Measurements from ENCODE around the gene PTGES. TPM values are rescaled to one million over a fixed set of nuclear protein-coding genes. Genes with fewer than 3 reads are reported as not detected.
A peak's percentile ranks its signal among the peaks of the same experiment; 100 is the strongest.
"Not testable (repeated sequence)": the region's sequence is repeated elsewhere in the genome, so short reads cannot be mapped to it uniquely, and the experiment has no call there.

Gene PTGES
- total RNA-seq, 1 donor from 2014 or later = 23.3 TPM

DNA sequence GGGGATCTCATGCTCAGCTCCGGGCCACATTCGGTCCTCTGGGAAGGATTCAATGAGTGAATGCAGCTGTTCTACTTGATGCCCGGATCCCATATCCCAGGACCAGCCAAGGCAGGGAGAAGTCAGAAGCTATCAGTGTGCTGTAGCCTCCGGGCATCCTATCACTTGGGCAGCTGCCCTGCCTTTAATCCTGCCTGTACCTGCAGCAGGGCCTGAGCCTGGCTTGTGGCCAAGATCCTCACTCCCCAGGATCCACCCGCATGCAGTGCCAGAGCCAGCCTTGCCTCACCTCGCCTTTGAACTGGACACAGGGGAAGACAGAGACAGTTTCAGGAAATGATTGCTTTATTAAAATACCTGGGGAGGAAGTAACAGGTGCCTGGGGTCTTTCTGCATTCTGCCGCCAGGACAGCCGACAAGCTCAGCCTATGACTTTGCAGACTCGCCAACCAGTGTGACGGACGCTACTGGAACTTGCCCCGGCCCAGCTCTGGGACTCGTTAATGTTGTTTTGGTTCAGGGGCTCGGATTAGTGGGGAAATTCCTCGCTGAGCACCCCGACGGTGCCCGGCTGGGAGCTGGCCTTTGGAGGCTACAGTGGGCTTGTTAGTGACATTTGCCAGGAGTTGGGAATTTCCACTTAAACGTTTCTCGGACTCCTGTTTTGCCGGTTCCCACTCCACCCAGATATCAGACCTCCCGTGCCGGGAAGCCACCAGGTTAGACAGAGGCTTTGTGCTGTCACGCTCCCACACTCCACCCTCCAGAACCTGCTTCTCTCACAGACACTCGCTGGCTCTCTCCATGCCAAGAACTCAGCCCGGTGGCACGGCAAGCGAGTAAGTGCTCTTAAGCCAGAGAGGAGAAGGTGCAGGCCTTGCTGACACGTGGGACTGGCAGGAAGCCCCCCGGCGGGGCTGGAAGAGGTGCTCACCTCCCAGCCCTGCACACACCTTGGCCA lies 721 bp downstream of the PTGES start:
- DNase-seq (ENCODE audit: low spot score) (no peak), ATAC-seq (peak; percentile 37)
- intact Hi-C loops (cut with DNase I) = no loop called here

DNA sequence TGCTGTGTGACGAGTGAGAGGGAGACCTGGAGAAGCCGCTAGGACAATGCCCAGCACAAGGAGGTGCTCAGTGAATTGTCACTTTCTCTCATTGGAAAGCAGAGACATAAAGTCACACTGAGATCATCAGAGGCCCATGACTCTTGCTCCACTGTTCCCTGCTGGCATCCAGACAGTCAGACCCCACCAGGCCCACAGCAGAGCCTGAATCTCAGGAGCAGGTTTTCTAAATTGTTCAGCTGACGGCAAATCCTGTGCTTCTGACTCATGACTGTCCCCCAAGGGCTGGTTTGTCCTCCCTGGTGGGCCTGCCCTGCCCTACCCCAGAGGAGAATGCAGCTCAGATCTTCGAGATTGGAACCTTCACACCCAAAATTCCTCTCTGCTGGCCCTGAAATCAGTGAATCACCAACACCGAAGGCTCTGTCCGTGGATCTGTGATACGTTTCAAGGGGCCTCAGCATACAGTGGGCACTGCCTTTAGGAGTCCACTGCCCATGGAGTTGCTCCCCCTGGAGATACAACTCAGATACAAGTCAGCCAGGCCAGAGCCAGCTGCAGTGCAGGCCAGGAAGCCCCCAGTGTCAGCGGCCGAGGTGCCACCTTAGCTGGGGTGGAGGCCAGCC lies 2.7 kb downstream of the PTGES start:
- DNase-seq (ENCODE audit: low spot score) (no peak), ATAC-seq (peak; percentile 7)

DNA sequence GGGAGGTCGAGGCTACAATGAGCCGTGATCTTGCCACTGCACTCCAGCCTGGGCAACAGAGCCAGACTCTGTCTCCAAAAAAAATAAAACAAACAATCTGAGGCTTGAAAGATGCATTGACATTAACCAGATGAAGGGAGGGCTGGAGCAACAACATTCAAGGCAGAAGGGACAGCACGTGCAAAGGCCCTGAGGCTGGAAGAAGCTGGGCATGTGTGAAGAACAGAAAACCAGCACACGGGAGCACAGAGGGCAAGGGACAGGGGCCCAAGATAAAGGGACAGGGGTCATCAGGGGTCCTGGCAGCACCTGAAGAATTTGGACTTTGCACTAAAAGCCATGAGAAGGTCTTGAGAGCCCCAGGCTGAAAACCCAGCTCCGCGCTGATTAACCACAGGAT lies 3.3 kb downstream of the PTGES start:
- intact Hi-C loops (cut with DNase I) = no loop called here
- ATAC-seq (no peak), DNase-seq (ENCODE audit: low spot score) (no peak)

More for the DNA sequence above, 2.7 kb downstream of the PTGES start:
- intact Hi-C loops (cut with DNase I) = no loop called here

GRCh38 chr9:129749052-129749451 lies 3.8 kb downstream of the PTGES start:
- intact Hi-C loops (cut with DNase I); DNase-seq (ENCODE audit: low spot score); ATAC-seq: not testable (repeated sequence)

GRCh38 chr9:129748249-129748648 lies 4.6 kb downstream of the PTGES start:
- intact Hi-C loops (cut with DNase I) = no loop called here
- no peak for ATAC-seq
- no peak for DNase-seq (ENCODE audit: low spot score)

GRCh38 chr9:129746092-129746777 lies 6.6 kb downstream of the PTGES start:
- DNase-seq (ENCODE audit: low spot score) = no peak
- intact Hi-C loops (cut with DNase I) = no loop called here
- no peak for ATAC-seq

- DNase-seq (ENCODE audit: low spot score) (no peak), ATAC-seq (no peak)
- intact Hi-C loops (cut with DNase I) = no loop called here
These were observed 7.6 kb downstream of the PTGES start for GRCh38 chr9:129745200-129745599.

GRCh38 chr9:129740666-129741464 lies 12.0 kb downstream of the PTGES start:
- DNase-seq (ENCODE audit: low spot score) (no peak), ATAC-seq (no peak)
- intact Hi-C loops (cut with DNase I) = loop anchor here (5.0 kb wide), 1 partner anchor 41 kb away; no protein-coding TSS in a partner anchor

- ATAC-seq (no peak), DNase-seq (ENCODE audit: low spot score) (no peak)
- intact Hi-C loops (cut with DNase I) = loop anchor here (5.0 kb wide), 1 partner anchor 42 kb away; no protein-coding TSS in a partner anchor
These were observed 12.7 kb downstream of the PTGES start for GRCh38 chr9:129740174-129740573.

DNA sequence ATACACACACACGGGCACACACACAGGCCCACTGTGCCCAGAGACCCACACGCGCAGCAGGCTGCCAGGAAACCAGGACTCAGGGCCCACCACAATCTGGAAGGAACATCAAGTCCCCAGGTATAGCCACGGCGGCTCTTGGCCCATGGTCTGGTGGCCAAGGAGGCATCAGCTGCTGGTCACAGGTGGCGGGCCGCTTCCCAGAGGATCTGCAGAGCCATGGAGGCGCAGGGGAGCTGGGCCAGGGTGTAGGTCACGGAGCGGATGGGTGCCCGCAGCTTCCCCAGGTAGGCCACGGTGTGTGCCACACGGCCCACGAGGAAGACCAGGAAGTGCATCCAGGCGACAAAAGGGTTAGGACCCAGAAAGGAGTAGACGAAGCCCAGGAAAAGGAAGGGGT lies 13.4 kb downstream of the PTGES start:
- intact Hi-C loops (cut with DNase I) = no loop called here
- ATAC-seq (no peak), DNase-seq (ENCODE audit: low spot score) (no peak)

DNA sequence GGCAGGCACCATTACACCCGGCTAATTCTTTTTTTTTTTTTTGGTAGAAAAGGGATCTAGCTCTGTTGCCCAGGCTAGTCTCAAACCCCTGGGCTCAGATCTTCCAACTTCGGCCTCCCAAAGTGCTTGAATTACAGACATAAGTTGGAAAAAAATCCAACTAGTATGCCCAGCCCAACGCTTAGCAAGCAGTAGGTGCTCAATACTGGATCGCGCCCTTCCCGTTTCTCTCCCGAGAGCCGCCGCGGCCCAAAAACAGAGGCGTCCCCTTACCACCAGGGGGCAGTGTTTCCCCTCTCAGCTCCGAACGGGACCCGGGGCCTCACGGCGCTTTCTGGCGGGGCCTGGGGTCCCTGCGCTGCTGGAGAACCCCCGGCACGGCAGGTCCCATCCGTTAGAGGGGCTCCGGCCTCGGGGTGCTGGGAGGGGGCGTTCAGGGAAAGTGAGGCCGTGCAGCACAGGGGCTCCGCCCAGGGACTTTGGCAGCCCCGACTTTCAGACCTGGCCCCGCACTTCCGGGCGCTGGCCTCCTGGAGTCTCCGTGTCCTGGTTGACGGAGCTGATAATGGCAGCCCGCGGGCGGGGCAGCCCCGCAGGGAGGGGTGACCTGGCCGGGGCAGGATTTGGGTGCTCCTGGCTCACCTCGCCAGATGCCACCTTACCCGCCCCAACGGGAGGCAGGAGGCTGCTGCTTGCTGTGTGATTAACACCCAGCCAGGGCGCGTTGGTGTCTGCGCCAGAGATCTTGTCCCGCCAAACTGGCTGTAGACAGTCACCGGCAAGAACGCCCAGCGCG lies 15.2 kb downstream of the PTGES start:
- DNase-seq (ENCODE audit: low spot score) = peak; percentile 94
- peak; percentile 94 for ATAC-seq
- intact Hi-C loops (cut with DNase I) = no loop called here

- DNase-seq (ENCODE audit: low spot score) (no peak), ATAC-seq (no peak)
- intact Hi-C loops (cut with DNase I) = no loop called here
These were observed 16.5 kb downstream of the PTGES start for GRCh38 chr9:129736334-129736733.

- ATAC-seq (no peak), DNase-seq (ENCODE audit: low spot score) (no peak)
- intact Hi-C loops (cut with DNase I) = no loop called here
These were observed 17.3 kb downstream of the PTGES start for GRCh38 chr9:129735546-129735945.

- intact Hi-C loops (cut with DNase I) = no loop called here
- DNase-seq (ENCODE audit: low spot score) (no peak), ATAC-seq (no peak)
These were observed 19.2 kb downstream of the PTGES start for GRCh38 chr9:129733632-129733953.

- intact Hi-C loops (cut with DNase I) = no loop called here
- ATAC-seq = no peak
- no peak for DNase-seq (ENCODE audit: low spot score)
These were observed 19.8 kb downstream of the PTGES start for GRCh38 chr9:129732946-129733631.

DNA sequence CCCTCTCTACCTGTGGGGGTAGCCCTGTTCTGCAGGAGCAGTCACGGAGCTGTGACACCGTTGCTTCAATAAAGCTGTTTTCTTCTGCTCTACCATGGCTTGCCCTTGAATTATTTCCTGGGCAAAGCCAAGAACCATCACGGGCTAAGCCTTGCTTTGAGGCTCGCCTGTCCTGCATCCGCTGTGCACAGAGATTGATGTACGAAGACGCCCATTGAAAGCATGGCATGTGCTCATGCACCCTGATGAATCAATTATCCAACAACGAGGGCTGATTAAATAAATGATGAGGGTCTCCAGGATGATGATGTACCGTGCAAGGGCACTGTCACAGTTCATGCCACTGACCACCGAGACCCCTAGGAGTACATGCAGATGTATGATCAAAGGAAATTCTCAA lies 20.7 kb downstream of the PTGES start:
- ATAC-seq (no peak), DNase-seq (ENCODE audit: low spot score) (no peak)
- intact Hi-C loops (cut with DNase I) = no loop called here

DNA sequence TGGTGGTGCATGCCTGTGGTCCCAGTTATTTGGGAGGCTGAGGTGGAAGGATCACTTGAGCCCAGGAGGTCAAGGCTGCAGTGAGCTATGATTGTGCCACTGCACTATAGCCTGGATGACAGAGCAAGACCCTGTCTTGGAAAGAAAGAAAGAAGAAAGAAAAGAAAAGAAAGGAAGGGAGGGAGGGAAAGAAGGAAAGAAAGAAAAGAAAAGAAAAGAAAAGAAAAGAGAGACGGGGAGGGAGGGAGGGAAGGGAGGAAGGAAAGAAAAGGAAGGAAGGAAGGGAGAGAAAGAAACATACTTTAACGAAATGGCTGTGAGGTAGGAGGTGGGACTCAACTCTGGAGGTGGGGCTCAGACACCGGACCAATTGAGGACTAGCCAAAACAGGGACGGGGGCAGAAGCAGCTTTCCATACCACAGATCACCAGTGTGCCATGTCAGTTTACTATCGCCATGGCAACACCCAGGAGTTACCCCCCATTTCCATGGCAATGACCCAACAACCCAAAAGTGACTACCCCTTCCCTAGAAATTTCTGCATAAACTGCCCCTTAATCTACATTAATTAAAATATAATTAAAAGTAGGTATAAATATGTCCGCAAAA lies 21.3 kb downstream of the PTGES start:
- no peak for ATAC-seq
- DNase-seq (ENCODE audit: low spot score) = no peak
- intact Hi-C loops (cut with DNase I) = no loop called here
